ENCODE data around the gene IL4I1. TPM values are rescaled to one million over a fixed set of nuclear protein-coding genes. Genes with fewer than 3 reads are reported as not detected.

The IL4I1 gene
- polyA plus RNA-seq, 3 donors = 5.6 to 7.6 (median 7.0) TPM

- no peak for DNase-seq
- 93% methylated on average over 4 of the region's 7 CpGs for WGBS (ENCODE audit: insufficient coverage)
- Histone ChIP-seq H3K27me3 (ENCODE audit: control insufficient read depth in 2 of 2, insufficient read depth in 2 of 2, low read length in 2 of 2) (no peaks in the 10 kb centered on the region), H3K9me3 (replicated peaks in 1 of 2; ENCODE audit: control insufficient read depth in 1 of 2, insufficient read depth in 1 of 2, low read length in 2 of 2) (no peaks in the 10 kb centered on the region), H3K27ac (ENCODE audit: low read depth in 1 of 2, low read length in 2 of 2) (no peak overlapping the region), H3K36me3 (replicated peaks in 1 of 2; ENCODE audit: control insufficient read depth in 1 of 2, insufficient read depth in 2 of 2, low read length in 2 of 2) (peaks cover 15 to 36% of the 10 kb centered on the region in 2 donors), H3K79me2 (ENCODE audit: insufficient read depth, low read length) (peaks cover 16% of the 10 kb centered on the region), H3K9ac (ENCODE audit: insufficient read depth, low read length, poor library complexity, severe bottlenecking) (no peak overlapping the region), H3K4me3 (replicated peaks in 1 of 3; ENCODE audit: low read depth in 2 of 3, low read length in 3 of 3) (no peak overlapping the region), H3K4me1 (ENCODE audit: control insufficient read depth in 1 of 2, insufficient read depth in 2 of 2, low read length in 2 of 2) (peaks cover 32 to 44% of the 10 kb centered on the region in 2 donors), H3K4me2 (replicated peaks; ENCODE audit: extremely low read depth, low read length, poor library complexity, severe bottlenecking) (no peak overlapping the region), H2AFZ (ENCODE audit: insufficient read depth, low read depth, low read length, poor library complexity, severe bottlenecking) (no peak overlapping the region), H4K20me1 (ENCODE audit: insufficient read depth, low read length) (peaks cover 54% of the 10 kb centered on the region)
- H3K36me3 Mint-ChIP-seq = peaks cover 30 to 31% of the 10 kb centered on the region in 2 donors
- H3K4me1 Mint-ChIP-seq = peaks cover 39% of the 10 kb centered on the region
- no peak for TF ChIP-seq CTCF (IDR thresholded peaks at IDR 0.05)
- peaks cover 6 to 15% (median 12%) of the 10 kb centered on the region in 3 donors for H3K27me3 Mint-ChIP-seq (ENCODE audit: low read depth in 3 of 3)
- intact Hi-C loops (cut with micrococcal nuclease) = no loop called here
- H3K27ac Mint-ChIP-seq = peak overlapping the region in 2 of 7 donors; percentile 10 to 30
- H3K4me3 Mint-ChIP-seq = no peak overlapping the region
- peaks cover 0 to 4% (median 0%) of the 10 kb centered on the region in 7 donors for H3K9me3 Mint-ChIP-seq
Observed at GRCh38 chr19:49931293-49932040, 34.8 kb upstream of the IL4I1 start.

GRCh38 chr19:49930483-49931011, 33.9 kb upstream of the IL4I1 start:
- Mint-ChIP-seq H3K9me3 (peaks cover 0 to 4% (median 0%) of the 10 kb centered on the region in 7 donors), H3K4me3 (peak overlapping the region; percentile 90 to 97), H3K4me1 (peaks cover 42% of the 10 kb centered on the region), H3K27me3 (ENCODE audit: low read depth in 3 of 3) (peaks cover 2 to 9% (median 9%) of the 10 kb centered on the region in 3 donors), H3K27ac (peak overlapping the region in 6 of 7 donors; percentile 96 to 100 (median 97)), H3K36me3 (peaks cover 33 to 36% of the 10 kb centered on the region in 2 donors)
- intact Hi-C loops (cut with micrococcal nuclease) = no loop called here
- H3K79me2 ChIP-seq (ENCODE audit: insufficient read depth, low read length) = peaks cover 25% of the 10 kb centered on the region
- peak overlapping the region in 1 of 2 donors; percentile 88 for H3K27ac ChIP-seq (ENCODE audit: low read depth in 1 of 2, low read length in 2 of 2)
- no peaks in the 10 kb centered on the region for H3K9me3 ChIP-seq (replicated peaks in 1 of 2; ENCODE audit: control insufficient read depth in 1 of 2, insufficient read depth in 1 of 2, low read length in 2 of 2)
- H3K4me3 ChIP-seq (replicated peaks in 1 of 3; ENCODE audit: low read depth in 2 of 3, low read length in 3 of 3) = peak overlapping the region in 1 of 3 experiments; percentile 91
- peaks cover 33 to 49% of the 10 kb centered on the region in 2 donors for H3K4me1 ChIP-seq (ENCODE audit: control insufficient read depth in 1 of 2, insufficient read depth in 2 of 2, low read length in 2 of 2)
- WGBS (ENCODE audit: insufficient coverage) = 72% methylated on average over 12 of the region's 15 CpGs
- peak overlapping the region; percentile 89 for H3K4me2 ChIP-seq (replicated peaks; ENCODE audit: extremely low read depth, low read length, poor library complexity, severe bottlenecking)
- no peak for TF ChIP-seq CTCF (IDR thresholded peaks at IDR 0.05)
- no peak overlapping the region for H3K9ac ChIP-seq (ENCODE audit: insufficient read depth, low read length, poor library complexity, severe bottlenecking)
- no peaks in the 10 kb centered on the region for H3K27me3 ChIP-seq (ENCODE audit: control insufficient read depth in 2 of 2, insufficient read depth in 2 of 2, low read length in 2 of 2)
- peak in 2 of 3 donors; percentile 43 to 49 for DNase-seq
- no peak overlapping the region for H2AFZ ChIP-seq (ENCODE audit: insufficient read depth, low read depth, low read length, poor library complexity, severe bottlenecking)
- H4K20me1 ChIP-seq (ENCODE audit: insufficient read depth, low read length) = peaks cover 60% of the 10 kb centered on the region
- peaks cover 17 to 39% of the 10 kb centered on the region in 2 donors for H3K36me3 ChIP-seq (replicated peaks in 1 of 2; ENCODE audit: control insufficient read depth in 1 of 2, insufficient read depth in 2 of 2, low read length in 2 of 2)
